Measurements from ENCODE around the gene TENT4A.

TENT4A gene

GRCh38 chr5:6780802-6781391, 67.7 kb downstream of the TENT4A start:
- peak; percentile 37; the same call in 1 of the 2 replicates for TF ChIP-seq MAX (IDR thresholded peaks at IDR 0.05; ENCODE audit: low read depth, low read length)
- no peak for TF ChIP-seq MYC (IDR thresholded peaks at IDR 0.05; ENCODE audit: low read depth, low read length)
- TF ChIP-seq CTCF (IDR thresholded peaks at IDR 0.05; ENCODE audit: low read depth, low read length), result peak; percentile 77
- no peak overlapping the region for H3K4me3 ChIP-seq (ENCODE audit: low read depth, low read length)
- peak; percentile 58 for DNase-seq (ENCODE audit: low read depth)

- H3K4me3 ChIP-seq (ENCODE audit: low read depth, low read length), result no peak overlapping the region
- no peak for DNase-seq (ENCODE audit: low read depth)
- TF ChIP-seq POLR2A (IDR thresholded peaks at IDR 0.05; ENCODE audit: extremely low read depth, insufficient read length) (no peak), MYC (IDR thresholded peaks at IDR 0.05; ENCODE audit: low read depth, low read length) (no peak), MAX (IDR thresholded peaks at IDR 0.05; ENCODE audit: low read depth, low read length) (no peak), CTCF (IDR thresholded peaks at IDR 0.05; ENCODE audit: low read depth, low read length) (no peak)
Observed at GRCh38 chr5:6781716-6782115, 68.5 kb downstream of the TENT4A start.

- peak; percentile 63 for DNase-seq (ENCODE audit: low read depth)
- H3K4me3 ChIP-seq (ENCODE audit: low read depth, low read length), result no peak overlapping the region
- TF ChIP-seq MAX (IDR thresholded peaks at IDR 0.05; ENCODE audit: low read depth, low read length) (0 out of 2 replicates have a peak, but pooled peaks have one; percentile 9), MYC (IDR thresholded peaks at IDR 0.05; ENCODE audit: low read depth, low read length) (no peak)
Observed at GRCh38 chr5:6783787-6784186, 70.6 kb downstream of the TENT4A start.

GRCh38 chr5:6784481-6784880, 71.2 kb downstream of the TENT4A start:
- TF ChIP-seq POLR2A (IDR thresholded peaks at IDR 0.05; ENCODE audit: extremely low read depth, insufficient read length), result no peak
- TF ChIP-seq MAX (IDR thresholded peaks at IDR 0.05; ENCODE audit: low read depth, low read length), result no peak
- TF ChIP-seq MYC (IDR thresholded peaks at IDR 0.05; ENCODE audit: low read depth, low read length), result no peak
- no peak for TF ChIP-seq CTCF (IDR thresholded peaks at IDR 0.05; ENCODE audit: low read depth, low read length)
- DNase-seq (ENCODE audit: low read depth), result no peak
- H3K4me3 ChIP-seq (ENCODE audit: low read depth, low read length), result no peak overlapping the region

GRCh38 chr5:6785161-6785860, 72.1 kb downstream of the TENT4A start:
- H3K4me3 ChIP-seq (ENCODE audit: low read depth, low read length), result no peak overlapping the region
- DNase-seq (ENCODE audit: low read depth), result no peak
- TF ChIP-seq CTCF (IDR thresholded peaks at IDR 0.05; ENCODE audit: low read depth, low read length), result no peak
- TF ChIP-seq MYC (IDR thresholded peaks at IDR 0.05; ENCODE audit: low read depth, low read length), result no peak
- TF ChIP-seq MAX (IDR thresholded peaks at IDR 0.05; ENCODE audit: low read depth, low read length), result 0 out of 2 replicates have a peak, but pooled peaks have one; percentile 13
- TF ChIP-seq POLR2A (IDR thresholded peaks at IDR 0.05; ENCODE audit: extremely low read depth, insufficient read length), result no peak

GRCh38 chr5:6785861-6786180, 72.6 kb downstream of the TENT4A start:
- TF ChIP-seq POLR2A (IDR thresholded peaks at IDR 0.05; ENCODE audit: extremely low read depth, insufficient read length), result no peak
- no peak for TF ChIP-seq MAX (IDR thresholded peaks at IDR 0.05; ENCODE audit: low read depth, low read length)
- no peak for TF ChIP-seq MYC (IDR thresholded peaks at IDR 0.05; ENCODE audit: low read depth, low read length)
- no peak for TF ChIP-seq CTCF (IDR thresholded peaks at IDR 0.05; ENCODE audit: low read depth, low read length)
- H3K4me3 ChIP-seq (ENCODE audit: low read depth, low read length), result no peak overlapping the region
- DNase-seq (ENCODE audit: low read depth), result peak; percentile 52

All from NB4 (cell line).